ENCODE results near the gene PIGT. TPM values are rescaled to one million over a fixed set of nuclear protein-coding genes. Genes with fewer than 3 reads are reported as not detected.

PIGT gene
- total and polyA plus RNA-seq, 2 of the 4 experiments (the other 2 are of a cell fraction), result 31.2 to 145 TPM

DNA sequence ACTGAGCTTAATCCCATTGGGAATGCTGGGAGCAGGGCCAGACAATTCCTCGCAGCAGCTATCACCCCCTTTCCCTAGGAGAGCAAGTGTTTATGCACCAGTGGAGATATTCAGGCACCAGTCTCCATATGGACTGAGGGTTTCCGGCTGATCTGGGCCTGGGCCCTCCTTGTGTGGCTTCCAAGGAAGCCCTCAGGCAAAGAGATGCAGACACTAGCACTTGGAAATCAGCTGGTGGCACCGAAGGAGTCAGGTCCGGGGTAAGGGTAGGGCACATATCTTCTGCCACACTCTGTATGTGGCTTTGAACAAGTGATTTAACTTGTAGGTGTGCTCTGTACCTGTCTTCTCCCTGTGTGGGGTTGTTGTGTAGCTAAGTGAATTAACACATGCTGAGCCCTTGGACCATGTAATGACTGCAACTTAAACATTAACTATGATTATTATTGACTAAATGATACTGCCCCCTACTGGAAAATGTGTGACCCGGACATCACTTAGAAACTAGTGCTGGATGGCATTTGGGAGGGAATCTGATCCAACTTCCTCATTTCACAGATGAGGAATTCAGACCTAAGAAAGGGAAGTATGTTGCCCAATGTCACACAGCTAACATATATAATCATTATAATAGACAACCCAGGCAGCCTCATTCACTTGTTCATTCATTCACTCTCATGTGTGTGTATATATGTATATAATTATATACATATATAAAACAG, 34.3 kb downstream of the PIGT start:
- H2BK5ac ChIP-seq (ENCODE audit: low read depth, low read length, poor library complexity, severe bottlenecking), result no peak overlapping the region
- DNase-seq (peak; percentile 51), ATAC-seq (ENCODE audit: low read depth) (peak; percentile 72)
- H3K14ac ChIP-seq (replicated peaks; ENCODE audit: low read depth, low read length), result no peak overlapping the region
- no peak overlapping the region for H3K18ac ChIP-seq (ENCODE audit: low read depth, low read length)
- H3K4ac ChIP-seq (ENCODE audit: low read depth, low read length), result no peak overlapping the region
- no peak overlapping the region for H2AK5ac ChIP-seq (ENCODE audit: low read depth, low read length)
- H4K91ac ChIP-seq (ENCODE audit: insufficient read depth, low read depth, low read length), result no peak overlapping the region
- no peaks in the 10 kb centered on the region for H3K9me1 ChIP-seq (ENCODE audit: insufficient read depth, low read length)
- WGBS, 2 experiments (ENCODE audit: extremely low coverage in 2 of 2, insufficient read length in 1 of 2), result 50% methylated on average over 1 of the region's 5 CpGs; no CpG with 5 or more reads in 1 of the 2 experiments
- dilution Hi-C loops (cut with HindIII; ENCODE audit: low sequenced_read_pairs, unreplicated experiment), result no loop called here
- H2BK20ac ChIP-seq (ENCODE audit: low read depth, low read length), result no peak overlapping the region
- no peak overlapping the region for H2AFZ ChIP-seq (replicated peaks; ENCODE audit: low read length, poor library complexity)
- POLR2A ChIA-PET (ENCODE audit: unreplicated experiment), result no interaction called here
- H3K4me3 ChIP-seq (ENCODE audit: insufficient read depth, low read depth, low read length), result no peak overlapping the region
- H3K27me3 ChIP-seq (ENCODE audit: control insufficient read depth, insufficient read depth, low read length), result peaks cover 12% of the 10 kb centered on the region
- CTCF ChIA-PET, result interaction anchor here (0.7 to 2.2 kb wide), 6 partner anchors 9 to 129 kb away, joined by 3 to 10 read pairs (median 5); partner anchors contain the start of gene SYS1
- H3K27ac ChIP-seq (ENCODE audit: insufficient read depth, low read length), result no peak overlapping the region
- no peak overlapping the region for H3K9ac ChIP-seq (ENCODE audit: low read depth, low read length)
- H2AK9ac ChIP-seq (replicated peaks; ENCODE audit: low read depth, low read length, poor library complexity), result no peak overlapping the region
- H3K23ac ChIP-seq (ENCODE audit: low read depth, low read length), result no peak overlapping the region
- TF ChIP-seq BHLHE40 (IDR thresholded peaks at IDR 0.05; ENCODE audit: low read depth, low read length), result no peak
- TF ChIP-seq SMC3 (IDR thresholded peaks at IDR 0.05; ENCODE audit: low read depth, low read length), result peak; percentile 52
- no peak for TF ChIP-seq RCOR1 (IDR thresholded peaks at IDR 0.05; ENCODE audit: insufficient replicate concordance, low read length)
- TF ChIP-seq, protein P1, sequence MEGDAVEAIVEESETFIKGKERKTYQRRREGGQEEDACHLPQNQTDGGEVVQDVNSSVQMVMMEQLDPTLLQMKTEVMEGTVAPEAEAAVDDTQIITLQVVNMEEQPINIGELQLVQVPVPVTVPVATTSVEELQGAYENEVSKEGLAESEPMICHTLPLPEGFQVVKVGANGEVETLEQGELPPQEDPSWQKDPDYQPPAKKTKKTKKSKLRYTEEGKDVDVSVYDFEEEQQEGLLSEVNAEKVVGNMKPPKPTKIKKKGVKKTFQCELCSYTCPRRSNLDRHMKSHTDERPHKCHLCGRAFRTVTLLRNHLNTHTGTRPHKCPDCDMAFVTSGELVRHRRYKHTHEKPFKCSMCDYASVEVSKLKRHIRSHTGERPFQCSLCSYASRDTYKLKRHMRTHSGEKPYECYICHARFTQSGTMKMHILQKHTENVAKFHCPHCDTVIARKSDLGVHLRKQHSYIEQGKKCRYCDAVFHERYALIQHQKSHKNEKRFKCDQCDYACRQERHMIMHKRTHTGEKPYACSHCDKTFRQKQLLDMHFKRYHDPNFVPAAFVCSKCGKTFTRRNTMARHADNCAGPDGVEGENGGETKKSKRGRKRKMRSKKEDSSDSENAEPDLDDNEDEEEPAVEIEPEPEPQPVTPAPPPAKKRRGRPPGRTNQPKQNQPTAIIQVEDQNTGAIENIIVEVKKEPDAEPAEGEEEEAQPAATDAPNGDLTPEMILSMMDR (conservative IDR thresholded peaks at IDR 0.05; ENCODE audit: low read depth, low read length), result peak; percentile 59
- TF ChIP-seq MXI1 (IDR thresholded peaks at IDR 0.05; ENCODE audit: borderline replicate concordance, low read depth, low read length), result no peak
- TF ChIP-seq POLR2A (IDR thresholded peaks at IDR 0.05; ENCODE audit: low read depth, low read length), result no peak
- TF ChIP-seq NFE2L2 (IDR thresholded peaks at IDR 0.05; ENCODE audit: low read depth, low read length), result no peak
- no peak for TF ChIP-seq MAZ (IDR thresholded peaks at IDR 0.05; ENCODE audit: borderline replicate concordance, low read depth, low read length)
- TF ChIP-seq, protein P2, sequence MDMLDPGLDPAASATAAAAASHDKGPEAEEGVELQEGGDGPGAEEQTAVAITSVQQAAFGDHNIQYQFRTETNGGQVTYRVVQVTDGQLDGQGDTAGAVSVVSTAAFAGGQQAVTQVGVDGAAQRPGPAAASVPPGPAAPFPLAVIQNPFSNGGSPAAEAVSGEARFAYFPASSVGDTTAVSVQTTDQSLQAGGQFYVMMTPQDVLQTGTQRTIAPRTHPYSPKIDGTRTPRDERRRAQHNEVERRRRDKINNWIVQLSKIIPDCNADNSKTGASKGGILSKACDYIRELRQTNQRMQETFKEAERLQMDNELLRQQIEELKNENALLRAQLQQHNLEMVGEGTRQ (IDR thresholded peaks at IDR 0.05; ENCODE audit: low read depth, low read length), result no peak
- no peak for TF ChIP-seq RFX5 (IDR thresholded peaks at IDR 0.05; ENCODE audit: low read depth, low read length)
- peak; percentile 44 for TF ChIP-seq RAD21 (IDR thresholded peaks at IDR 0.05; ENCODE audit: low read length)
- no peak for TF ChIP-seq MAFK (IDR thresholded peaks at IDR 0.05; ENCODE audit: low read depth, low read length)
- TF ChIP-seq CHD1 (IDR thresholded peaks at IDR 0.05; ENCODE audit: low read depth, low read length), result no peak
- no peak overlapping the region for H3K56ac ChIP-seq (ENCODE audit: extremely low read depth, insufficient read depth, low read length)
- in situ Hi-C loops (cut with MboI; ENCODE audit: low sequenced_read_pairs), result no loop called here
- no peak overlapping the region for H4K5ac ChIP-seq (ENCODE audit: low read depth, low read length)
- H3K4me1 ChIP-seq (ENCODE audit: control insufficient read depth, insufficient read depth, low read length), result no peaks in the 10 kb centered on the region
- H3K36me3 ChIP-seq (ENCODE audit: control insufficient read depth, insufficient read depth, low read length), result no peaks in the 10 kb centered on the region
- H3K9me3 ChIP-seq (ENCODE audit: control insufficient read depth, insufficient read depth, low read length), result no peaks in the 10 kb centered on the region
- no peaks in the 10 kb centered on the region for H4K20me1 ChIP-seq (ENCODE audit: insufficient read depth, low read length)
- intact Hi-C loops (cut with micrococcal nuclease), result no loop called here
- BruUV-seq (replicated peaks), result no TSS peak
- H3K79me1 ChIP-seq (ENCODE audit: low read depth in 1 of 2, low read length in 2 of 2), result no peaks in the 10 kb centered on the region
- no peak overlapping the region for H3K4me2 ChIP-seq (ENCODE audit: low read depth, low read length)
- no peak overlapping the region for H4K8ac ChIP-seq (ENCODE audit: low read depth in 2 of 2, low read length in 2 of 2)
- H2BK15ac ChIP-seq (ENCODE audit: low read depth, low read length), result no peak overlapping the region
- no peak overlapping the region for H2BK120ac ChIP-seq (ENCODE audit: low read depth, low read length)

Data from IMR-90 (cell line).